Peyer's patch (tissue), 4 donors: ENCODE measurements around the gene NOS1AP. TPM values are rescaled to one million over a fixed set of nuclear protein-coding genes. Genes with fewer than 3 reads are reported as not detected.

Source experiments
- DNase-seq, 3 donors: peaks; one replicate each; pipeline ENCODE4 v3.0.0-alpha.2; 2017 to 2019
- H3K27ac ChIP-seq, 4 donors: fragments of 200-600 bp; sonication (generic); one replicate each; pipeline ENCODE4 v1.5.1; 2016 to 2019
- H3K27me3 ChIP-seq, 2 donors: fragments of 200-600 bp; sonication (generic); one replicate each; pipeline ENCODE4 v1.5.1; 2019
- H3K36me3 ChIP-seq, 3 donors: fragments of 200-600 bp; sonication (generic); one replicate each; pipeline ENCODE4 v1.5.1; 2016 to 2019
- H3K4me1 ChIP-seq, 4 donors: fragments of 200-600 bp; sonication (generic); one replicate each; pipeline ENCODE4 v1.5.1; 2016 to 2019
- H3K4me3 ChIP-seq, 4 donors: fragments of 200-600 bp; sonication (generic); 1 replicate in 3 of 4; 2 replicates in 1 of 4; pipeline ENCODE4 v1.5.1; 2016 to 2019; ENCODE audit warnings: mild to moderate bottlenecking in 1 of 4
- H3K9me3 ChIP-seq, 4 donors: fragments of 200-600 bp; sonication (generic); one replicate each; pipeline ENCODE4 v1.5.1; 2016 to 2019; ENCODE audit warnings: mild to moderate bottlenecking in 1 of 4
- CTCF ChIP-seq, 6 experiments: fragments of 450-650 bp in 4 of 6; fragments of 200-600 bp in 2 of 6; sonication (generic) in 1 of 6; IDR thresholded peaks; one replicate each; pipeline ENCODE4 v1.5.1; 2017 to 2019; ENCODE audit warnings: antibody characterized with exemption in 6 of 6, mild to moderate bottlenecking in 3 of 6, moderate library complexity in 1 of 6
- POLR2A ChIP-seq, 2 donors: fragments of 450-650 bp; IDR thresholded peaks; one replicate each; pipeline ENCODE4 v1.5.1; 2017; ENCODE audit warnings: antibody characterized with exemption in 2 of 2, mild to moderate bottlenecking in 2 of 2, moderate library complexity in 2 of 2
- total RNA-seq, 4 donors: library from RNA; depleted of rRNA; stranded (reverse); fragments of >200 nt; gene quantifications; one replicate each; pipeline ENCODE4 v1.1.0, GENCODE V29; 2016

Gene NOS1AP
- total RNA-seq, 4 donors from 2014 or later = 6.3 to 18.5 (median 11.9) TPM

- no peaks in the 10 kb centered on the region for H3K4me1 ChIP-seq
- no peak for DNase-seq
- TF ChIP-seq POLR2A (IDR thresholded peaks at IDR 0.05) (no peak), CTCF (IDR thresholded peaks at IDR 0.05) (no peak)
- no peaks in the 10 kb centered on the region for H3K36me3 ChIP-seq
- H3K27me3 ChIP-seq = no peaks in the 10 kb centered on the region
- no peaks in the 10 kb centered on the region for H3K9me3 ChIP-seq
- no peak overlapping the region for H3K27ac ChIP-seq
- no peak overlapping the region for H3K4me3 ChIP-seq
Measured at GRCh38 chr1:162256287-162256686, 186.8 kb downstream of the NOS1AP start.

- Histone ChIP-seq H3K9me3 (no peaks in the 10 kb centered on the region), H3K27ac (no peak overlapping the region), H3K27me3 (no peaks in the 10 kb centered on the region), H3K4me1 (no peaks in the 10 kb centered on the region), H3K36me3 (no peaks in the 10 kb centered on the region), H3K4me3 (no peak overlapping the region)
- DNase-seq = no peak
- TF ChIP-seq POLR2A (IDR thresholded peaks at IDR 0.05) (no peak), CTCF (IDR thresholded peaks at IDR 0.05) (no peak)
Measured at GRCh38 chr1:162258394-162258793, 188.9 kb downstream of the NOS1AP start.

- H3K27me3 ChIP-seq = no peaks in the 10 kb centered on the region
- no peak for TF ChIP-seq POLR2A (IDR thresholded peaks at IDR 0.05)
- DNase-seq = no peak
- H3K4me1 ChIP-seq = no peaks in the 10 kb centered on the region
- no peaks in the 10 kb centered on the region for H3K9me3 ChIP-seq
- no peak overlapping the region for H3K4me3 ChIP-seq
- no peaks in the 10 kb centered on the region for H3K36me3 ChIP-seq
- no peak overlapping the region for H3K27ac ChIP-seq
Measured at GRCh38 chr1:162259894-162260455, 190.5 kb downstream of the NOS1AP start.

- Histone ChIP-seq H3K36me3 (no peaks in the 10 kb centered on the region), H3K27ac (no peak overlapping the region), H3K4me3 (no peak overlapping the region), H3K9me3 (no peaks in the 10 kb centered on the region), H3K4me1 (no peaks in the 10 kb centered on the region), H3K27me3 (no peaks in the 10 kb centered on the region)
- no peak for DNase-seq
- TF ChIP-seq CTCF (IDR thresholded peaks at IDR 0.05) (no peak), POLR2A (IDR thresholded peaks at IDR 0.05) (no peak)
Measured at GRCh38 chr1:162264108-162264507, 194.6 kb downstream of the NOS1AP start.

GRCh38 chr1:162265983-162266382, 196.5 kb downstream of the NOS1AP start:
- no peak overlapping the region for H3K27ac ChIP-seq
- no peak overlapping the region for H3K4me3 ChIP-seq
- no peaks in the 10 kb centered on the region for H3K9me3 ChIP-seq
- no peaks in the 10 kb centered on the region for H3K27me3 ChIP-seq
- no peak for DNase-seq
- no peaks in the 10 kb centered on the region for H3K36me3 ChIP-seq
- H3K4me1 ChIP-seq = no peaks in the 10 kb centered on the region
- TF ChIP-seq POLR2A (IDR thresholded peaks at IDR 0.05) (no peak), CTCF (IDR thresholded peaks at IDR 0.05) (no peak)

- Histone ChIP-seq H3K4me3 (no peak overlapping the region), H3K27ac (no peak overlapping the region), H3K36me3 (no peaks in the 10 kb centered on the region), H3K4me1 (no peaks in the 10 kb centered on the region), H3K27me3 (no peaks in the 10 kb centered on the region), H3K9me3 (no peaks in the 10 kb centered on the region)
- DNase-seq = no peak
- TF ChIP-seq POLR2A (IDR thresholded peaks at IDR 0.05) = no peak
- TF ChIP-seq CTCF (IDR thresholded peaks at IDR 0.05) = no peak
Measured at GRCh38 chr1:162270016-162270770, 200.7 kb downstream of the NOS1AP start.
